H1 (cell line): Measurements from ENCODE around the gene PTPRJ. TPM values are rescaled to one million over a fixed set of nuclear protein-coding genes. Genes with fewer than 3 reads are reported as not detected.

Source experiments
- CTCF ChIA-PET: fragments of 300-600 bp; sonication (Branson Sonifier 250); formaldehyde crosslinking; loops from one replicate; lab custom pipeline; 2021; ENCODE audit not compliant: partially characterized antibody; lab: Charles Lee
- POLR2A ChIA-PET: fragments of 300-600 bp; sonication (Branson Sonifier 250); formaldehyde crosslinking; loops from one replicate; lab custom pipeline; 2021; ENCODE audit warnings: inconsistent platforms; ENCODE audit not compliant: partially characterized antibody; lab: Charles Lee
- DNase-seq, 2 experiments: peaks; one replicate each; pipeline versions ENCODE4 v3.0.0 to v3.0.0-alpha.2; 2010 to 2022; ENCODE audit warnings: low spot score in 2 of 2, low read depth in 1 of 2, mixed read lengths in 1 of 2
- FAIRE-seq: peaks from 2 replicates; lab custom pipeline; 2011; peaks lifted over from hg19 to GRCh38; lab: Jason Lieb, UNC
- H2AFZ ChIP-seq: 2 replicates; pipeline ENCODE4 v1.8.1; 2012; ENCODE audit warnings: low read length, inconsistent platforms
- H2AK5ac ChIP-seq: 2 replicates; pipeline ENCODE4 v1.6.1; 2013; ENCODE audit warnings: low read depth, low read length
- H2BK120ac ChIP-seq: replicated peaks from 2 replicates; pipeline ENCODE3; 2013; ENCODE audit warnings: low read depth, low read length, inconsistent platforms
- H2BK12ac ChIP-seq: 2 replicates; pipeline ENCODE4 v1.6.1; 2013; ENCODE audit warnings: low read depth, low read length
- H2BK15ac ChIP-seq: 2 replicates; pipeline ENCODE4 v1.6.1; 2013; ENCODE audit warnings: low read length
- H2BK20ac ChIP-seq: 2 replicates; pipeline ENCODE4 v1.6.1; 2013; ENCODE audit warnings: low read length
- H2BK5ac ChIP-seq: 2 replicates; pipeline ENCODE4 v1.6.1; 2013; ENCODE audit warnings: low read depth, low read length
- H3K14ac ChIP-seq: 2 replicates; pipeline ENCODE4 v1.6.1; 2013; ENCODE audit warnings: inconsistent platforms; ENCODE audit not compliant: insufficient read length
- H3K18ac ChIP-seq: 2 replicates; pipeline ENCODE4 v1.6.1; 2013; ENCODE audit warnings: low read length; ENCODE audit errors: extremely low read depth
- H3K23ac ChIP-seq: 2 replicates; pipeline ENCODE4 v1.6.1; 2013; ENCODE audit warnings: inconsistent platforms; ENCODE audit not compliant: insufficient read length
- H3K23me2 ChIP-seq: 2 replicates; pipeline ENCODE4 v1.6.1; 2013; ENCODE audit warnings: low read depth, low read length
- H3K27ac ChIP-seq: 2 replicates; pipeline ENCODE4 v1.6.1; 2011; ENCODE audit warnings: low read depth, low read length, inconsistent platforms
- H3K27me3 ChIP-seq, 4 experiments: replicated peaks in 1 of 4; 1 replicate in 1 of 4; 2 replicates in 3 of 4; pipeline versions ENCODE4 v1.6.1 to v1.8.1; 2011 to 2013; ENCODE audit warnings: low read length in 3 of 4, mild to moderate bottlenecking in 3 of 4, inconsistent platforms in 2 of 4, mixed read lengths in 2 of 4, moderate library complexity in 1 of 4; ENCODE audit not compliant: control insufficient read depth in 3 of 4, insufficient read depth in 3 of 4; ENCODE audit errors: extremely low read depth in 1 of 4
- H3K36me3 ChIP-seq, 4 experiments: 2 replicates each; pipeline versions ENCODE4 v1.6.1 to v1.8.1; 2011 to 2013; ENCODE audit warnings: mild to moderate bottlenecking in 4 of 4, low read length in 3 of 4, moderate library complexity in 2 of 4, control low read depth in 1 of 4, inconsistent platforms in 1 of 4; ENCODE audit not compliant: insufficient read depth in 4 of 4, control insufficient read depth in 2 of 4
- H3K4ac ChIP-seq: replicated peaks from 2 replicates; pipeline ENCODE3; 2013; ENCODE audit warnings: low read length, low read depth, mixed read lengths, inconsistent platforms; ENCODE audit not compliant: insufficient read length
- H3K4me1 ChIP-seq, 4 experiments: replicated peaks in 1 of 4; 1 replicate in 1 of 4; 2 replicates in 3 of 4; pipeline versions ENCODE4 v1.6.1 to v1.8.1; 2011 to 2013; ENCODE audit warnings: low read length in 3 of 4, inconsistent platforms in 2 of 4, mixed read lengths in 1 of 4; ENCODE audit not compliant: insufficient read depth in 4 of 4, control insufficient read depth in 3 of 4
- H3K4me2 ChIP-seq, 2 experiments: 2 replicates each; pipeline versions ENCODE4 v1.6.1 to v1.8.1; 2011 to 2013; ENCODE audit warnings: low read depth in 2 of 2, low read length in 2 of 2, control low read depth in 1 of 2, inconsistent platforms in 1 of 2, mild to moderate bottlenecking in 1 of 2; ENCODE audit not compliant: insufficient read depth in 1 of 2
- H3K4me3 ChIP-seq, 4 experiments: fragments of 200-600, 300-600 bp in 1 of 4; sonication (generic), shearing (Covaris generic), sonication (Bioruptor Twin) in 1 of 4; 2 replicates each; pipeline versions ENCODE4 v1.5.1 to v1.8.1; 2011 to 2016; ENCODE audit warnings: low read length in 4 of 4, low read depth in 3 of 4, control low read depth in 2 of 4, inconsistent platforms in 2 of 4, mild to moderate bottlenecking in 2 of 4, mixed read lengths in 1 of 4, moderate library complexity in 1 of 4; ENCODE audit not compliant: insufficient read depth in 2 of 4; ENCODE audit errors: extremely low read depth in 1 of 4
- H3K56ac ChIP-seq: replicated peaks from 2 replicates; pipeline ENCODE3; 2013; ENCODE audit warnings: low read depth, mild to moderate bottlenecking, mixed read lengths, low read length, inconsistent platforms; ENCODE audit not compliant: insufficient read length
- H3K79me1 ChIP-seq: 2 replicates; pipeline ENCODE4 v1.6.1; 2013; ENCODE audit warnings: low read depth, low read length, control low read depth
- H3K79me2 ChIP-seq, 2 experiments: 2 replicates each; pipeline versions ENCODE4 v1.6.1 to v1.8.1; 2012 to 2013; ENCODE audit warnings: low read length in 2 of 2, mild to moderate bottlenecking in 2 of 2, inconsistent platforms in 1 of 2; ENCODE audit not compliant: insufficient read depth in 2 of 2, control insufficient read depth in 1 of 2
- H3K9ac ChIP-seq, 4 experiments: replicated peaks in 1 of 4; 1 replicate in 1 of 4; 2 replicates in 3 of 4; pipeline versions ENCODE4 v1.6.1 to v1.8.1; 2011 to 2013; ENCODE audit warnings: low read depth in 3 of 4, low read length in 3 of 4, control low read depth in 2 of 4, mild to moderate bottlenecking in 2 of 4, moderate library complexity in 2 of 4, inconsistent platforms in 1 of 4; ENCODE audit errors: extremely low read depth in 1 of 4
- H3K9me3 ChIP-seq, 2 experiments: 2 replicates each; pipeline versions ENCODE4 v1.6.1 to v1.8.1; 2012 to 2013; ENCODE audit warnings: mild to moderate bottlenecking in 2 of 2, moderate library complexity in 2 of 2, control low read depth in 1 of 2, inconsistent platforms in 1 of 2, low read depth in 1 of 2, low read length in 1 of 2, mixed read lengths in 1 of 2; ENCODE audit not compliant: insufficient read depth in 2 of 2
- H4K20me1 ChIP-seq, 2 experiments: replicated peaks in 1 of 2; 2 replicates each; pipeline versions ENCODE3 to v1.8.1; 2011 to 2013; ENCODE audit warnings: inconsistent platforms in 2 of 2, low read length in 2 of 2, mild to moderate bottlenecking in 1 of 2; ENCODE audit not compliant: insufficient read depth in 2 of 2, control insufficient read depth in 1 of 2
- H4K5ac ChIP-seq: 2 replicates; pipeline ENCODE4 v1.6.1; 2013; ENCODE audit warnings: low read length, low read depth, mixed read lengths, inconsistent platforms; ENCODE audit not compliant: insufficient read length
- H4K8ac ChIP-seq: 2 replicates; pipeline ENCODE4 v1.8.0; 2013; ENCODE audit warnings: mild to moderate bottlenecking, moderate library complexity, low read length, inconsistent platforms; ENCODE audit not compliant: insufficient read depth; ENCODE audit errors: extremely low read depth
- H4K91ac ChIP-seq: replicated peaks from 2 replicates; pipeline ENCODE3; 2013; ENCODE audit warnings: low read length, mixed read lengths, inconsistent platforms; ENCODE audit not compliant: insufficient read length
- BRCA1 ChIP-seq: IDR thresholded peaks from 2 replicates; pipeline ENCODE4 v1.6.1; 2012; ENCODE audit warnings: low read depth, low read length, improper control_type of control experiment
- FOSL1 ChIP-seq: IDR thresholded peaks from 2 replicates; pipeline ENCODE4 v1.6.1; 2011; ENCODE audit warnings: mild to moderate bottlenecking, low read depth, low read length, moderate library complexity; ENCODE audit not compliant: insufficient read depth
- MAX ChIP-seq: IDR thresholded peaks from 2 replicates; pipeline ENCODE4 v1.6.1; 2012; ENCODE audit warnings: inconsistent platforms
- SP1 ChIP-seq: IDR thresholded peaks from 2 replicates; pipeline ENCODE4 v1.6.1; 2011; ENCODE audit warnings: low read depth, low read length
- TAF1 ChIP-seq: IDR thresholded peaks from 2 replicates; pipeline ENCODE4 v1.6.1; 2011; ENCODE audit warnings: mild to moderate bottlenecking, low read depth, low read length
- WGBS, 2 experiments: shearing (Covaris generic) in 1 of 2; methylation state at CpG; one replicate each; pipeline versions ENCODE4 v1.1.6 to v1.1.7; 2013 to 2015; ENCODE audit warnings: low lambda C conversion rate in 2 of 2, mixed read lengths in 2 of 2, inconsistent platforms in 1 of 2, low coverage in 1 of 2, missing lambda C conversion rate in 1 of 2; ENCODE audit not compliant: insufficient replicate concordance in 2 of 2, insufficient coverage in 1 of 2, insufficient read length in 1 of 2; ENCODE audit errors: extremely low coverage in 1 of 2, missing lambda C conversion rate in 1 of 2; 5-methylcytosine and 5-hydroxymethylcytosine counted together
- polyA plus RNA-seq, 7 experiments: library from polyadenylated mRNA; depleted of rRNA in 3 of 7; stranded (reverse) in 5 of 7; unstranded in 2 of 7; fragments of >200 nt in 5 of 7; fragments of 200-250 nt in 2 of 7; gene quantifications; 1 replicate in 5 of 7; 2 replicates in 1 of 7; 4 replicates in 1 of 7; pipeline versions ENCODE4 v1.2.1 to v1.2.3, GENCODE V29; 2011 to 2013; ENCODE audit warnings: missing spikeins in 2 of 7, mixed read lengths in 2 of 7
- total RNA-seq: library from RNA; stranded (reverse); fragmentation: NEBNext Ultra II Directional; extraction: Animal tissue kit (Norgen Biotek cat#: 25700); gene quantifications from 2 replicates; pipeline ENCODE4 v1.2.1, GENCODE V29; 2021

Gene PTPRJ
- total and polyA plus RNA-seq, 2 of the 8 experiments (the other 6 are each of a cell fraction or from before 2014, with no cell fraction given) = 4.4 to 22.6 TPM

- DNase-seq = peak; percentile 44 to 65
- no peak overlapping the region for H3K4ac ChIP-seq
- H3K14ac ChIP-seq = no peak overlapping the region
- H2BK20ac ChIP-seq = no peak overlapping the region
- WGBS, 2 experiments = 13% methylated on average over 14 of the region's 15 CpGs; no CpG with 5 or more reads in 1 of the 2 experiments
- H2AK5ac ChIP-seq = no peak overlapping the region; the same call in 1 of the 2 replicates
- H3K27ac ChIP-seq = no peak overlapping the region
- H3K36me3 ChIP-seq = no peaks in the 10 kb centered on the region
- H2BK15ac ChIP-seq = no peak overlapping the region
- ChIA-PET CTCF (interaction anchor here (0.6 to 2.9 kb wide), 10 partner anchors 9 to 168 kb away, joined by 3 to 14 read pairs (median 3); partner anchors contain the start of gene PTPRJ), POLR2A (interaction anchor here (0.8 to 2.0 kb wide), 4 partner anchors 19 to 164 kb away, joined by 3 to 7 read pairs (median 4); partner anchors contain the start of gene PTPRJ)
- no peaks in the 10 kb centered on the region for H4K20me1 ChIP-seq
- H3K9me3 ChIP-seq = no peaks in the 10 kb centered on the region
- no peak for TF ChIP-seq BRCA1
- no peak for TF ChIP-seq FOSL1
- 0 out of 2 replicates have a peak, but pooled peaks have one; percentile 25 for TF ChIP-seq TAF1
- TF ChIP-seq SP1 = no peak
- peak; percentile 56 for TF ChIP-seq MAX
- H4K8ac ChIP-seq = no peak overlapping the region
- H2AFZ ChIP-seq = peak overlapping the region; percentile 5; the same call in 1 of the 2 replicates
- peak overlapping the region; percentile 82 for H2BK12ac ChIP-seq
- peak overlapping the region; percentile 12 for H4K5ac ChIP-seq
- no peak for FAIRE-seq
- no peak overlapping the region; the same call in 1 of the 2 replicates for H3K18ac ChIP-seq
- peak overlapping the region; percentile 48 to 56 for H3K4me2 ChIP-seq
- no peaks in the 10 kb centered on the region for H3K27me3 ChIP-seq
- H3K23me2 ChIP-seq = 0 out of 2 replicates have a peak, but pooled peaks cover 4% of the 10 kb centered on the region
- peak overlapping the region in 3 of 4 experiments; percentile 5 to 27 (median 15); a peak in 3 of 7 replicates for H3K9ac ChIP-seq
- no peaks in the 10 kb centered on the region for H3K79me2 ChIP-seq
- peak overlapping the region; percentile 4 for H4K91ac ChIP-seq
- H3K23ac ChIP-seq = no peak overlapping the region
- no peak overlapping the region for H3K56ac ChIP-seq
- no peaks in the 10 kb centered on the region for H3K79me1 ChIP-seq
- H2BK120ac ChIP-seq = peak overlapping the region; percentile 25
- peak overlapping the region in 2 of 4 experiments; percentile 17 to 44; a peak in 5 of 8 replicates for H3K4me3 ChIP-seq
- peak overlapping the region; percentile 35; the same call in 1 of the 2 replicates for H2BK5ac ChIP-seq
- peaks cover 0 to 12% (median 7%) of the 10 kb centered on the region in 4 experiments; a peak in 6 of 7 replicates for H3K4me1 ChIP-seq
Observed at GRCh38 chr11:47943721-47944586, 36.4 kb upstream of the PTPRJ start.
